SU-DHL-6 (cell line): ENCODE data around the gene SNUPN.
"Not testable (repeated sequence)": the region's sequence is repeated elsewhere in the genome, so short reads cannot be mapped to it uniquely, and the experiment has no call there.

Source experiments
- EZH2phosphoT487 ChIP-seq: fragments of 200-600 bp; sonication (generic), shearing (Covaris generic); conservative IDR thresholded peaks from 2 replicates; pipeline ENCODE4 v1.6.1; 2018; ENCODE audit warnings: mild to moderate bottlenecking, antibody characterized with exemption, low read length, moderate library complexity, mixed read lengths
- TF ChIP-seq, protein P1 (sequence below): fragments of 200-600 bp; sonication (generic); IDR thresholded peaks from one replicate; pipeline ENCODE4 v1.5.1; 2017; ENCODE audit warnings: antibody characterized with exemption, mild to moderate bottlenecking, low read length, moderate library complexity; ENCODE audit not compliant: insufficient read depth, poor library complexity, severe bottlenecking

DNA sequence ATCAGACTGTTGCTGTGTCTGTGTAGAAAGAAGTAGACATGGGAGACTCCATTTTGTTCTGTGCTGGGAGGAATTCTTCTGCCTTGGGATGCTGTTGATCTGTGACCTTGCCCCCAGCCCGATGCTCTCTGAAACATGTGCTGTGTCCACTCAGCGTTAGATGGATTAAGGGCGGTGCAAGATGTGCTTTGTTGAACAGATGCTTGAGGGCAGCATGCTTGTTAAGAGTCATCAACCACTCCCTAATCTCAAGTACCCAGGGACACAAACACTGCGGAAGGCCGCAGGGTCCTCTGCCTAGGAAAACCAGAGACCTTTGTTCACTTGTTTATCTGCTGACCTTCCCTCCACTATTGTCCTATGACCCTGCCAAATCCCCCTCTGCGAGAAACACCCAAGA is 66.2 kb downstream of the SNUPN start:
- TF ChIP-seq, protein P1, sequence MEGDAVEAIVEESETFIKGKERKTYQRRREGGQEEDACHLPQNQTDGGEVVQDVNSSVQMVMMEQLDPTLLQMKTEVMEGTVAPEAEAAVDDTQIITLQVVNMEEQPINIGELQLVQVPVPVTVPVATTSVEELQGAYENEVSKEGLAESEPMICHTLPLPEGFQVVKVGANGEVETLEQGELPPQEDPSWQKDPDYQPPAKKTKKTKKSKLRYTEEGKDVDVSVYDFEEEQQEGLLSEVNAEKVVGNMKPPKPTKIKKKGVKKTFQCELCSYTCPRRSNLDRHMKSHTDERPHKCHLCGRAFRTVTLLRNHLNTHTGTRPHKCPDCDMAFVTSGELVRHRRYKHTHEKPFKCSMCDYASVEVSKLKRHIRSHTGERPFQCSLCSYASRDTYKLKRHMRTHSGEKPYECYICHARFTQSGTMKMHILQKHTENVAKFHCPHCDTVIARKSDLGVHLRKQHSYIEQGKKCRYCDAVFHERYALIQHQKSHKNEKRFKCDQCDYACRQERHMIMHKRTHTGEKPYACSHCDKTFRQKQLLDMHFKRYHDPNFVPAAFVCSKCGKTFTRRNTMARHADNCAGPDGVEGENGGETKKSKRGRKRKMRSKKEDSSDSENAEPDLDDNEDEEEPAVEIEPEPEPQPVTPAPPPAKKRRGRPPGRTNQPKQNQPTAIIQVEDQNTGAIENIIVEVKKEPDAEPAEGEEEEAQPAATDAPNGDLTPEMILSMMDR, result not testable (repeated sequence)
- not testable (repeated sequence) for TF ChIP-seq EZH2phosphoT487
